HG03064 (cell line): ENCODE results near the gene ACAD10.
"Not testable (repeated sequence)": the region's sequence is repeated elsewhere in the genome, so short reads cannot be mapped to it uniquely, and the experiment has no call there.

Experiments
- ATAC-seq: cut with Tn5 transposase; IDR thresholded peaks from one replicate; pipeline ENCODE4 v1.9.1; 2021; ENCODE audit warnings: low read depth; ENCODE audit not compliant: unreplicated experiment

ACAD10 gene

GRCh38 chr12:111686574-111687105, 787 bp downstream of the ACAD10 start:
- no peak for ATAC-seq

GRCh38 chr12:111687255-111687654, 1.4 kb downstream of the ACAD10 start:
- no peak for ATAC-seq

GRCh38 chr12:111687952-111688351, 2.1 kb downstream of the ACAD10 start:
- ATAC-seq = no peak

GRCh38 chr12:111691262-111691661, 5.4 kb downstream of the ACAD10 start:
- ATAC-seq = no peak

- no peak for ATAC-seq
Observed at GRCh38 chr12:111692575-111693210, 6.8 kb downstream of the ACAD10 start.

GRCh38 chr12:111693818-111694217, 8.0 kb downstream of the ACAD10 start:
- no peak for ATAC-seq

- ATAC-seq = no peak
Observed at GRCh38 chr12:111699962-111700361, 14.1 kb downstream of the ACAD10 start.

GRCh38 chr12:111705672-111706071, 19.8 kb downstream of the ACAD10 start:
- ATAC-seq = no peak

- ATAC-seq = no peak
Observed at GRCh38 chr12:111706145-111706544, 20.3 kb downstream of the ACAD10 start.

GRCh38 chr12:111715279-111715678, 29.4 kb downstream of the ACAD10 start:
- no peak for ATAC-seq

- ATAC-seq = not testable (repeated sequence)
Observed at GRCh38 chr12:111719316-111719715, 33.5 kb downstream of the ACAD10 start.

GRCh38 chr12:111720457-111720856, 34.6 kb downstream of the ACAD10 start:
- no peak for ATAC-seq

- not testable (repeated sequence) for ATAC-seq
Observed at GRCh38 chr12:111723646-111724360, 38.0 kb downstream of the ACAD10 start.

- no peak for ATAC-seq
Observed at GRCh38 chr12:111728795-111729194, 42.9 kb downstream of the ACAD10 start.

GRCh38 chr12:111730420-111730819, 44.6 kb downstream of the ACAD10 start:
- ATAC-seq = no peak

GRCh38 chr12:111732786-111733185, 46.9 kb downstream of the ACAD10 start:
- no peak for ATAC-seq

GRCh38 chr12:111733340-111733915, 47.6 kb downstream of the ACAD10 start:
- ATAC-seq = no peak

GRCh38 chr12:111739524-111739923, 53.7 kb downstream of the ACAD10 start:
- ATAC-seq = not testable (repeated sequence)

GRCh38 chr12:111741235-111741812, 55.5 kb downstream of the ACAD10 start:
- ATAC-seq = no peak

GRCh38 chr12:111745211-111745610, 59.4 kb downstream of the ACAD10 start:
- ATAC-seq = no peak

GRCh38 chr12:111747333-111747732, 61.5 kb downstream of the ACAD10 start:
- ATAC-seq = no peak
